Measurements from ENCODE around the gene LRRFIP2. TPM values are rescaled to one million over a fixed set of nuclear protein-coding genes. Genes with fewer than 3 reads are reported as not detected.

LRRFIP2 gene
- total and polyA plus RNA-seq, 2 of the 8 experiments (the other 6 are each of a cell fraction or from before 2014, with no cell fraction given): 8.8 to 25.6 TPM

DNA sequence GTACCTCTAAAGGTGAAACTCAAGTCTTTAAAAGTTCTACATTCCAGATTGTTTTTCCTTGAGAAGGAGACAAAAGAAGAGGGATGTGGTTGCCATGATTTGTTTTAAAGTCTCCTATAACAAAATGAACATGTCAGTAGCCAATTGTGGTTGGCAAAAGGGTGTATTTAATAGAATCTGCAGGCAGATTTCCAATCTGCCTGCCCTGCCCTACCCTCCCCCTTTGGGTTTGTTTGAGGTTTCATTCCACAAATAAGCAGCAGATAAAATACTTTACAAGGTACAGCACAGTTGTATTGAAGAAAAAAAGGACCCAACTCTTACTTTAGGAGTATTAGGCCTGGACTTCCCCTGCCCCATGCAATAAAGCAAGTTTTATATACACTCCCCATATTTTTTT, 121.5 kb downstream of the LRRFIP2 start (continued):
- TF ChIP-seq SP4 (IDR thresholded peaks at IDR 0.05; ENCODE audit: low read length) (no peak), JUND (IDR thresholded peaks at IDR 0.05; ENCODE audit: low read length) (no peak)
- TF ChIP-seq, protein P1, sequence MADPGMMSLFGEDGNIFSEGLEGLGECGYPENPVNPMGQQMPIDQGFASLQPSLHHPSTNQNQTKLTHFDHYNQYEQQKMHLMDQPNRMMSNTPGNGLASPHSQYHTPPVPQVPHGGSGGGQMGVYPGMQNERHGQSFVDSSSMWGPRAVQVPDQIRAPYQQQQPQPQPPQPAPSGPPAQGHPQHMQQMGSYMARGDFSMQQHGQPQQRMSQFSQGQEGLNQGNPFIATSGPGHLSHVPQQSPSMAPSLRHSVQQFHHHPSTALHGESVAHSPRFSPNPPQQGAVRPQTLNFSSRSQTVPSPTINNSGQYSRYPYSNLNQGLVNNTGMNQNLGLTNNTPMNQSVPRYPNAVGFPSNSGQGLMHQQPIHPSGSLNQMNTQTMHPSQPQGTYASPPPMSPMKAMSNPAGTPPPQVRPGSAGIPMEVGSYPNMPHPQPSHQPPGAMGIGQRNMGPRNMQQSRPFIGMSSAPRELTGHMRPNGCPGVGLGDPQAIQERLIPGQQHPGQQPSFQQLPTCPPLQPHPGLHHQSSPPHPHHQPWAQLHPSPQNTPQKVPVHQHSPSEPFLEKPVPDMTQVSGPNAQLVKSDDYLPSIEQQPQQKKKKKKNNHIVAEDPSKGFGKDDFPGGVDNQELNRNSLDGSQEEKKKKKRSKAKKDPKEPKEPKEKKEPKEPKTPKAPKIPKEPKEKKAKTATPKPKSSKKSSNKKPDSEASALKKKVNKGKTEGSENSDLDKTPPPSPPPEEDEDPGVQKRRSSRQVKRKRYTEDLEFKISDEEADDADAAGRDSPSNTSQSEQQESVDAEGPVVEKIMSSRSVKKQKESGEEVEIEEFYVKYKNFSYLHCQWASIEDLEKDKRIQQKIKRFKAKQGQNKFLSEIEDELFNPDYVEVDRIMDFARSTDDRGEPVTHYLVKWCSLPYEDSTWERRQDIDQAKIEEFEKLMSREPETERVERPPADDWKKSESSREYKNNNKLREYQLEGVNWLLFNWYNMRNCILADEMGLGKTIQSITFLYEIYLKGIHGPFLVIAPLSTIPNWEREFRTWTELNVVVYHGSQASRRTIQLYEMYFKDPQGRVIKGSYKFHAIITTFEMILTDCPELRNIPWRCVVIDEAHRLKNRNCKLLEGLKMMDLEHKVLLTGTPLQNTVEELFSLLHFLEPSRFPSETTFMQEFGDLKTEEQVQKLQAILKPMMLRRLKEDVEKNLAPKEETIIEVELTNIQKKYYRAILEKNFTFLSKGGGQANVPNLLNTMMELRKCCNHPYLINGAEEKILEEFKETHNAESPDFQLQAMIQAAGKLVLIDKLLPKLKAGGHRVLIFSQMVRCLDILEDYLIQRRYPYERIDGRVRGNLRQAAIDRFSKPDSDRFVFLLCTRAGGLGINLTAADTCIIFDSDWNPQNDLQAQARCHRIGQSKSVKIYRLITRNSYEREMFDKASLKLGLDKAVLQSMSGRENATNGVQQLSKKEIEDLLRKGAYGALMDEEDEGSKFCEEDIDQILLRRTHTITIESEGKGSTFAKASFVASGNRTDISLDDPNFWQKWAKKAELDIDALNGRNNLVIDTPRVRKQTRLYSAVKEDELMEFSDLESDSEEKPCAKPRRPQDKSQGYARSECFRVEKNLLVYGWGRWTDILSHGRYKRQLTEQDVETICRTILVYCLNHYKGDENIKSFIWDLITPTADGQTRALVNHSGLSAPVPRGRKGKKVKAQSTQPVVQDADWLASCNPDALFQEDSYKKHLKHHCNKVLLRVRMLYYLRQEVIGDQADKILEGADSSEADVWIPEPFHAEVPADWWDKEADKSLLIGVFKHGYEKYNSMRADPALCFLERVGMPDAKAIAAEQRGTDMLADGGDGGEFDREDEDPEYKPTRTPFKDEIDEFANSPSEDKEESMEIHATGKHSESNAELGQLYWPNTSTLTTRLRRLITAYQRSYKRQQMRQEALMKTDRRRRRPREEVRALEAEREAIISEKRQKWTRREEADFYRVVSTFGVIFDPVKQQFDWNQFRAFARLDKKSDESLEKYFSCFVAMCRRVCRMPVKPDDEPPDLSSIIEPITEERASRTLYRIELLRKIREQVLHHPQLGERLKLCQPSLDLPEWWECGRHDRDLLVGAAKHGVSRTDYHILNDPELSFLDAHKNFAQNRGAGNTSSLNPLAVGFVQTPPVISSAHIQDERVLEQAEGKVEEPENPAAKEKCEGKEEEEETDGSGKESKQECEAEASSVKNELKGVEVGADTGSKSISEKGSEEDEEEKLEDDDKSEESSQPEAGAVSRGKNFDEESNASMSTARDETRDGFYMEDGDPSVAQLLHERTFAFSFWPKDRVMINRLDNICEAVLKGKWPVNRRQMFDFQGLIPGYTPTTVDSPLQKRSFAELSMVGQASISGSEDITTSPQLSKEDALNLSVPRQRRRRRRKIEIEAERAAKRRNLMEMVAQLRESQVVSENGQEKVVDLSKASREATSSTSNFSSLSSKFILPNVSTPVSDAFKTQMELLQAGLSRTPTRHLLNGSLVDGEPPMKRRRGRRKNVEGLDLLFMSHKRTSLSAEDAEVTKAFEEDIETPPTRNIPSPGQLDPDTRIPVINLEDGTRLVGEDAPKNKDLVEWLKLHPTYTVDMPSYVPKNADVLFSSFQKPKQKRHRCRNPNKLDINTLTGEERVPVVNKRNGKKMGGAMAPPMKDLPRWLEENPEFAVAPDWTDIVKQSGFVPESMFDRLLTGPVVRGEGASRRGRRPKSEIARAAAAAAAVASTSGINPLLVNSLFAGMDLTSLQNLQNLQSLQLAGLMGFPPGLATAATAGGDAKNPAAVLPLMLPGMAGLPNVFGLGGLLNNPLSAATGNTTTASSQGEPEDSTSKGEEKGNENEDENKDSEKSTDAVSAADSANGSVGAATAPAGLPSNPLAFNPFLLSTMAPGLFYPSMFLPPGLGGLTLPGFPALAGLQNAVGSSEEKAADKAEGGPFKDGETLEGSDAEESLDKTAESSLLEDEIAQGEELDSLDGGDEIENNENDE (IDR thresholded peaks at IDR 0.05; ENCODE audit: insufficient replicate concordance, low read length): no peak
- TF ChIP-seq, protein P2, sequence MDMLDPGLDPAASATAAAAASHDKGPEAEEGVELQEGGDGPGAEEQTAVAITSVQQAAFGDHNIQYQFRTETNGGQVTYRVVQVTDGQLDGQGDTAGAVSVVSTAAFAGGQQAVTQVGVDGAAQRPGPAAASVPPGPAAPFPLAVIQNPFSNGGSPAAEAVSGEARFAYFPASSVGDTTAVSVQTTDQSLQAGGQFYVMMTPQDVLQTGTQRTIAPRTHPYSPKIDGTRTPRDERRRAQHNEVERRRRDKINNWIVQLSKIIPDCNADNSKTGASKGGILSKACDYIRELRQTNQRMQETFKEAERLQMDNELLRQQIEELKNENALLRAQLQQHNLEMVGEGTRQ (IDR thresholded peaks at IDR 0.05; ENCODE audit: low read length): no peak
- TF ChIP-seq, protein P3, sequence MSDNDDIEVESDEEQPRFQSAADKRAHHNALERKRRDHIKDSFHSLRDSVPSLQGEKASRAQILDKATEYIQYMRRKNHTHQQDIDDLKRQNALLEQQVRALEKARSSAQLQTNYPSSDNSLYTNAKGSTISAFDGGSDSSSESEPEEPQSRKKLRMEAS (IDR thresholded peaks at IDR 0.05): no peak
